Upper lobe of left lung (tissue), 4 donors: ENCODE measurements around the gene POLG.

Experiments
- CTCF ChIP-seq, 6 experiments: fragments of 450-650 bp in 4 of 6; fragments of 200-600 bp in 2 of 6; sonication (generic) in 2 of 6; IDR thresholded peaks; one replicate each; pipeline ENCODE4 v1.5.1; 2016 to 2019; ENCODE audit warnings: antibody characterized with exemption in 6 of 6
- EP300 ChIP-seq, 4 donors: sonication (generic); formaldehyde crosslinking; IDR thresholded peaks; one replicate each; pipeline ENCODE4 v1.5.1; 2017; ENCODE audit warnings: antibody characterized with exemption in 4 of 4, control low read depth in 2 of 4
- POLR2A ChIP-seq, 4 donors: fragments of 450-650 bp; IDR thresholded peaks; one replicate each; pipeline ENCODE4 v1.5.1; 2016 to 2017; ENCODE audit warnings: antibody characterized with exemption in 4 of 4, mild to moderate bottlenecking in 2 of 4
- POLR2AphosphoS5 ChIP-seq, 2 donors: sonication (generic); formaldehyde crosslinking; IDR thresholded peaks; one replicate each; pipeline ENCODE4 v1.5.1; 2017; ENCODE audit warnings: antibody characterized with exemption in 2 of 2

GRCh38 chr15:89322822-89323221 lies 11.8 kb downstream of the POLG start:
- TF ChIP-seq EP300 (IDR thresholded peaks at IDR 0.05) (no peak), CTCF (IDR thresholded peaks at IDR 0.05) (no peak), POLR2A (IDR thresholded peaks at IDR 0.05) (no peak), POLR2AphosphoS5 (IDR thresholded peaks at IDR 0.05) (no peak)
